Islet precursor cell (in vitro differentiated cells): ENCODE data around the gene PRSS50.

Source experiments
- DNase-seq: peaks from one replicate; pipeline ENCODE4 v3.0.0-alpha.2; 2018

Gene PRSS50

GRCh38 chr3:46690798-46691197, 26.9 kb downstream of the PRSS50 start:
- DNase-seq = no peak

DNA sequence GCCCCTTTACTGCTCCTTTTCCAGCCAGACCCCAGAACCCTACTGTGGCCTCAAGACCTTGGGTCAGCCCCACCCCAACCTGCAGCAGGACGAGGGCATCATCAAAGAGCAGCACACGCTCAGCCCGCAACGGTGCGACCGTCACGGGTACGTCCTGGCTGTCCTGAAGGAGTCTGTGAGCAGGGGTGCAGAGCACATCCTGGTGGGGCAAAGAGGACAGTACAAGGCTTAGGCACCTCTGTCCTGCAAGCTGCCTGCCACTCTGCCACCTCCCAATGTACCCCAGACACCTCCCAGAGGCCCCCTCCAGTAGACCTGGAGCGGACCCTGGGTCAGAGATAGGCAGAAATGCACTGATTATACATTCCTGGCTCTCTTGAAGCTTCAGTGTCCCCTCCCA, 32.2 kb downstream of the PRSS50 start:
- no peak for DNase-seq

- DNase-seq = no peak
Observed at GRCh38 chr3:46684891-46685290, 32.8 kb downstream of the PRSS50 start.

- no peak for DNase-seq
Observed at GRCh38 chr3:46682974-46683373, 34.7 kb downstream of the PRSS50 start.

DNA sequence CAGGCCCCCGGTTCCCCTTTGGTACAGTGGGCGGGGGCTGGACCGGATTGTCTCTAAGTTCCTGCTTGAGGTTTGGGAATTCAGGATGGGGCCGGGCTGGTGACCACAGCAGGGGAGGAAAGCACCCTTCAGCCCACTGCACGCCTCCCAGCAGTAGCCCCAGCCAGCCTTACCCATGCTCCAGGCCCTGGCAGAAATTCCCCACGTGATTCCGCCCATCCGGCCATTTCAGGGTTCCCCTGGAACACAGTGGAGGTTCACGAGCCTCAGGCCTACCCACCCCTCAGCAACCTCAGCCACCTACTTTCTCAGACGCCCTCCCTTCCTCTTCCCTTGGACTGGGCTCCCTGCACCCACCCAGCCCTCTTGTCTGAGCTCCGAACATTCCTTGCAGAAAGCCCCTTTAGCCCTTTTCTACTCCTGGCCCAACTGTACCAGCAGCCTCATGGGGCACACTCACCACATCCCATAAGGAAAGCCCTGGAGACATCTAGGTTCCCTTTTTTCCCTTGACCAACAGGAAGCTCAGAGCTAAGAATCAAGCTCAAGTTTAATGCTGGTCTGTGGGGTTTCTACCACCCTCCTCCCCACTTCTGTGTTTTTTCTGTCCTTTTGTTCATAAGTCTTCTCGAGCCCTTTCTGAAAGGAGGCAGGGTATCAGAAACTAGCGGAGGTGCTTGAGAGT, 35.7 kb downstream of the PRSS50 start:
- DNase-seq = no peak

- no peak for DNase-seq
Observed at GRCh38 chr3:46681387-46681786, 36.3 kb downstream of the PRSS50 start.

GRCh38 chr3:46680298-46680826, 37.3 kb downstream of the PRSS50 start:
- DNase-seq = no peak

DNA sequence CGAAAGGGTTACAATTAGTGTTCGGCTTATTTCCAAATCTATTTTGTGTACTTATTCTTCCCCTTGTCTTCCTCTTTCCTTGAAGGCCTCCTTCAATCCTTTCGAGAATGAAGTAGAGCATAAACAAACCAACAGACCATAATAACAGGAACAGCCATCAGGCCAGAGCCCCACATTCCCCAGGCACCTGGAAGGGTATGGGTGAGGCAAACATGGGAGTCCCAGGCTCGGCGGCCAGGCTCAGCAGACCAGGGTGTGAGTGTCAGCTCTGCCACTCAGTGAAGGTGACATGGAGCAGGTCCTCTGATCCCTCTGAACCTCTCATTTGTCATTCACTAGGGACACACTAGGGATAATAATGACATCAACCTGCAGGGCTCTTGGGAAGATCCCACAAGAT, 38.0 kb downstream of the PRSS50 start:
- no peak for DNase-seq

GRCh38 chr3:46678280-46678679, 39.4 kb downstream of the PRSS50 start:
- DNase-seq = no peak

DNA sequence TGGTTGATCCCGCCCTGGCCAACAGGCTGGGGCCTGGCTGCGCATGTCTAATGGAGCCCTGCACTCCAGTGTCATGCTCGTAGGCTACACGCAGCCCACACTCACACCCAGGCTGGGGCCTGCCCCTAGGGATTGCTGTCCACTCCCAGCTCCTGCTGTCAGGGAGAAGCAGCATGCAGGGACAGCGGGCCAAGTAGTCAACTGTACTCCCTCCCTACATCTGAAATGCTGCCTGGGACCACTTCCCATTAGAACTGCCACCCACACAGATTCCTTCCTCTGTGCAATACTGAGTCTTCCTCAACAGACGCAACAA, 40.3 kb downstream of the PRSS50 start:
- DNase-seq = no peak

DNA sequence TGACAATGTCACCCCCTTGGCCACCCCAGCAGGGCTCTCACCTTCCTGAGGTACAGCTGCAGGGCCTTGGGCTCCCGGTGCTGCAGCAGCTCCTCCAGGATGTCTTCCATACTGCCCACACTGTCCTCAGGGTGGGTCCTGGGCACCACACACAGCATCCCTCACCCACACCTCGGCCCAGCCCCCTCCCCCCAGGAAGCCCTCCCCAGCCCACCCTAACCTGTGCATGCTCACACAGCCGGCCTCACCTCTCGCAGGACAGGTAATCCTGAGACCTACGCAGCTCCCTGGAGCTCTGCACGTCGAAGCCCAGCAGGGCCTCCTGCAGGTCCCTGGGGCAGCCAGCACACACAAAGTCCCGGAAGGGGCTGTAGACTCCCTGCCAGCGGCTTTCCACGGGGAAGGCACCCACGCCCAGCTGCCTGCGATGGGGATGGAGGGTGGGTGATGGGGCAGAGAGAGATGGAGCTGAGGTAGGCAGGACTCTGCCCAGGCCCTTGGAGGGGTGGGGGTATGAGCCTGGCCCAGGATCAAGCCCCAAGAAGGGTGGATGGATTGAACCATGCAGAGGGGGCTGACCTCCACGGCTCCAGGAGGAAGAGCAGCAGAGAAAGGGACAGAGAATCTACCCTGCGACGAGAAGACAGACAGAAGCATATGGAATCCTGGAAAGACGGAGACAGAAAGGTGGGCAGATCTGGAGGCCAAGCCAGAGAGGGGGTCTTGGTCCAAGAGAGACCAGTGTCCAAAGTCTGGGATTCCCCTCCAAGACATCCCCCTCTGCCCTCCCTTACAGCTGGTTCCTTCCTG, 40.9 kb downstream of the PRSS50 start:
- DNase-seq = no peak

DNA sequence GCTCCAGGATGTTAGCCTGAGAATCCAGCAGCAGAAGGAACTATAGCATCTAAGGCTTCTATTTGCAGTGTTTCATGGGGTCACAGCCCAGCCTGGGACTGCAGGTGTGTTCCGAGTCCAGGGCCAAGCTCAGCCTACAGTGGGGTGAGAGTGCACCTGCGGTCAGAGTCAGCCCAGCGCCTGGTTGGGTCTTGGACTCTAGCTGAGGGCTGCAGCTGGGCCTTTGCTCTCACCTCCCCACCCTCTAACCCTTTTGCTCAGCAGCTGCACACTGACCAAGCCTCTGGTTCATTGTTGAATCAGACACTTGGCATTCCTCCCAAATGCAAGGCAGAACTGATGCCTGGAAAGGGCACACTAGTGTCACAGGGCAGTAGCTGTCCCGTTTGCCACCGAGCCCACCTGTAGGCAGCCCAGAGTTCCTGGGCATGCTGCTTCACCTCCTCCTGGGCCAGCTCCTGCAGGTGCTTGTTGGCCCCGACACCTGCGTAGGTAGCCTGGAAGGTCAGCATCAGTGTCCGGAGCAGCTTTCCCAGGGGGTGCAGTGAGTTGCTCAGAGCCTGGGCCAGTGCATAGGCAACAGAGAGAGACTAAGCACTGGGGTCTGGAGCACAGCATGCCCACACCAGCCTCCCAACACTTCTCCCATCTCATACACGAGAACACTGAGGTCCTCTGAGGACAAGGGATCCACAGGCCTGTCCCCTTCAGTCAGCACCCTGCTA, 41.7 kb downstream of the PRSS50 start:
- peak; percentile 42 for DNase-seq

GRCh38 chr3:46675426-46675825, 42.2 kb downstream of the PRSS50 start:
- DNase-seq = peak; percentile 26

DNA sequence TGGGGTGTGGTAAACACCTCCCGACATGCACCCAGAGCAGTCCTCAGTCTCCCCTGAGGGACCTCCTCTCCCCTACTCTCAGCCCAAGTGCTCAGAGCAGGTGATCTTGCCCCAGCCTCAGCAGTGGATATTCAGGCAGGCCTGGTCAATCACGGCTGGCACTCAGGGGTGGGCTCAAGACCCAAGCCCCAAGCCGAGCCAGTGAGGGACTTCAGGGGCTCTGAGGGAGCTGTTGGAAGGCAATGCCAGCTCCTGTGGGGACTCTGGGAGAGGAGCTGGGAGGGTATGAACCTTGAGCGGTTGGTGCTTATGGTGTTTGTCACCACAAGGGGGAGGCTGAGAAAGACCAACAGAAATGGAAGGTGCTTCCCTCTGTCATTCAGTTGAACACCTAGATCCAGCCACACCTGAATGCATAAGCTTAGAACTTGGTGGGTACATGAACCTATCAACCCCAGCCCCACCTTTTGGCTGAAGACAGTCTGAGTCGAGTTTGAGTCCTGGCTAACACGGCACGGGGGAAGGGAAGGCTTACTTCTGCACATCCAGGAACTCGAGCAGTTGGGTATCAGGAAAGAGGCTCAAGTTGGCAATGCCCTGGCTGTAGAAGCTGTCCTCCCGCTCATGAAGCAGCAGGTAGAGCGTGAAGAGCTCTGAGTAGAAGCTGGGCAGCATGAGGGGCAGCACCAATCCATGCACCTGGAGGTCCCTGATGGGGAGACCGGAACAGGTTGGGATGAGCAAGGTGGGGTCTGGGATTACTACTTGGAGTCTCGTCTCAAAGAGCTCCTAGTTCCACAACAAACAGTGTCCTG, 43.4 kb downstream of the PRSS50 start:
- peak; percentile 45 for DNase-seq

DNA sequence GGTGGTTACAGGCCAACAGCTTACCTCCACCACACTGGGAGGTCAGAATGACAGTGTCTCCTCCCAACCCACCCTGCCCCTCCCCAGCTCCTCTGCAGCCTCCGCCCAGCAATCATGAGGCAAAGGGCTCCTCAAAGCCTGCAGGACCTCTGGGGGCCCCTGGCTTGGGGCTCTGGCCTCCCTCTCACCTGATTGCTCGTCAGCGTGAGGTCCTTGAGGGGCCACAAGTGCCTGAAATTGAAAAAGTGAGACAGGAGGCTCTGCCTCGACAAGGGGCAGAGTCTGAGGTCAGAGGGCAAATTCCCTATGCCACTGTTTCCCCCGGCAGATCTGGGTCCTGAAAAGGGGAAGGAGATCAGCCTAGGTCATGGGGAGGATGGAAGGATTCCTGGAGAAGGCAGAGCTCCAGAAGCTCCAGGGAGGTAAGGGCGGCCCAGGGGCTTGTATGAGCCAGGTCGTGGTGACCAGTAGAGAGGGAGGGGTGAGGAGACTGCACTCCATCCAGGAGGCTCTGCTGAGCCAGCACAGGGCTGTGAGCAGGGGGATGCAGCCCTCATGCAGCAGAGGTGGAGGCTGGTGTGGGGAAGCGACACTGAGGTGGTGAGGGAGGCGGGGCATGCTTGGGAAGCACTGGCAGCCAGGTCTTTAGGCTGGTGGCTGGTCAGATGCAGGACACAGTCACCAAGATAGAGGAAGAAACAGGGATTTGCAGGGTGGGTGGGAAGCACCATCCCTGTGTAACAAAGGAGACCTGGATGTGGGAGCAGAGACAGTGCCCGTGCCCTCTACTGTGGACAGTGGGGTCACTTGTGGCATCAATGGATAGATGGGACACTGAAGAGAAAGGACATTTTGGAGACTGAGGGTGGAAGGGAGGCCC, 44.3 kb downstream of the PRSS50 start:
- peak; percentile 35 for DNase-seq

DNA sequence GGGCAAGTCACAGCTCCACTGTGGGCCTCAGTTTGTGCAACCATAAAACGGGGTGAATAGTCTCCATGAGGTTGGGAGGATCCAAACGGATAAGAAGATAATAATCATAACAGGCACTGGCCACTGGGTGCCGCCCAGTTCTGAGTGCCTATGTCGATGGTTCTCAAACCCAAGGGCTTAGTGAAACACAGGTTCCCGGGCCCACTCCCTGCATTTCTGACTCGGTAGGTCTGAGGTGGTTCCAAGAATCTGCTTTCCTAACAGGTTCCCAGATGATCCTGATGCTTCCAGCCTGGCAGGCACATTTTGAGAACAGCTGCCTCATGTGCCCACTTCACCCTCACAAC, 45.3 kb downstream of the PRSS50 start:
- DNase-seq = no peak

- DNase-seq = peak; percentile 41
Observed at GRCh38 chr3:46671541-46672348, 45.9 kb downstream of the PRSS50 start.

DNA sequence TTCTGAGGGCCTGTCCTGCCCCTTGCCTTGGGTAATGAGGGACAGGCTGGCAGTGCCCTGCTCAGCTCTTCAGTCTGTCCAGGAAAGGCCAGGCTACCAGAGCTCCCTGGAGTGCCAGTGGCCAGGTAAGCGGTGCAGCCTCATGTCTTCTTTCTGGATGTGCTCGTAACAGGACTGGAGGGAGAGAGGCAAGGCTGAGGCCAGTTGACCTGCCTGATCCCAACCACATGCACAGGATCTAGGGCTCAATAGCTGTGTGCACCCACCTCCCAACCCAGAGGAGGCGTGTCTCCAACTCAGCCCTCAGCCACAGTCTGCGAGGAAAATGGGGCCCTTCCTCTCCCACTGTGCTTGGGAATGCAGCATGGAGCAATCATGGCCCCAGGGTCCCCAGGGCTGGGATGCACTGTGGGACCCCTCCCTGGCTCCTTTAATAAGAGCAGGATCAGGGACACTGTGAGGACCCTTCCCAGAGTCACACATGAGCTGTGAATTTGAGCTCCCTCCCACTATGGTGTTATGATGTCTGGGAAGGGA, 46.7 kb downstream of the PRSS50 start:
- DNase-seq = no peak

- peak; percentile 36 for DNase-seq
Observed at GRCh38 chr3:46670000-46670890, 47.4 kb downstream of the PRSS50 start.
